ENCODE results near the gene KCNH4.
"Not testable (repeated sequence)": the region's sequence is repeated elsewhere in the genome, so short reads cannot be mapped to it uniquely, and the experiment has no call there.

KCNH4 gene

DNA sequence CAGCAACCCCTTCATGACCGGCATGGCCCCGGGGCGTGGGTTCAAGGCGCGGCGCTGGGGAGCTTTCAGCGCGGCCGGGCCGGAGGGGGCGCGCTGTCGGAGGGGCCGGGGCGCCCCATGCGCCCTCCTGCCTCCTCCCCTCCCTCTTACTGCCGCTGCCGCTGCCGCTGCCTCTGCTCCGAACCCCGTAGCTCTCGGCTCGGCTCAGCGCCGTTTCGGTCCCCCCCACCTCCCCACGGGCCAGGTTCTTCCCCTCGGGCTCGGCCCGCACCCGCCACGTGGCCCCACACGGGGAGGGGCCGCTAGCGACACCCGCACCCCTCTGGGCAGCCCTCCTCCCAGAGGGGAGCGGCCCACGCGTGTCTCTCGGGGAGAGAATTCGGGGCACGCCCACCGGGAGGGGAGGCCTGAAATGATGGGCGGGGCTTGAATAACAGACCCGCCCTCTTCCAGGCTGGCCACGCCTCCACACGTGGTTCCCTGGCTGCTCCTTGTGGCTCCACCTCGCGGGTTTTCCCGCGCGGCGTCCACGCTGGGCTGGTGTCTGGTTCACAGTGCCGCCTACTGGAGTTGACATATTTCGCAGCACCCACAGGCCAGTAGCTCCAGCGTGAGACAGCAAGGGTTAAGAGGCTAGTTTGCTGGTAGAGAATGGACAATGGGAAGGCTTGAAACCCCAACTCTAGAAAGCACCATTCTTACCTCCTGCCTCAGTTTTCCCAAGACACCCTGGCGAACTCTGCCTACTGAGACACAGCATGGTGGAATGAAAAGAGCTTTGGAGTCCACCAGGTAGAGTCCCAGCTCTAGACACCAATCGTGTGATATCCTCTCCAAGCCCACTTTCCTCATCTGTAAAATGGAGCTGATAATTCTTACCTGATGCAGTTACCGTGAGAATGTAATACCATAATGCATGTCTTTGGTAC is at the start of gene KCNH4:
TSS of gene KCNH4 (minus strand) at position 221 of the 929 bp plus-strand sequence. CDS start at position 24, 197 bp downstream.
- in situ Hi-C loops (cut with MboI; ENCODE audit: low pct_unique_long_range_greater_than_20kb, low sequenced_read_pairs): no loop called here
- DNase-seq: peak; percentile 93

DNA sequence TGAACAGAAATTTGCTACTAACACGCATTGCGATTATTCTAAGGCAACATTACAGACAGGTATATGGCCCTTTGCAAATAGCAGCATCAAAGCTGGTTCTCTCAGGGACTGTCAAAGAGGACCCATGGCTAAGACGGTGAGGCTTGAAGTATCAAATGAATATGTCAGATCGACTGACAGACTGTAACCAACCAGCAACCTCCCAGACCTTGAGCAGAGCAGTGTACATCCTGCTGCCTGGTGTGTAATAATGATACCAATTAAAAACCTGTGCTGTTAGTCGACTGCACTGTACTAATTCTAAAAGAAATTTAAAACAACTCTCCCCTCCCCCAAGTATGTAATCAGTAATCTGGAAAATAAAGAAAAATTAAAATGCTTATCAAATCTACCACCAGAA is 49.3 kb upstream of the KCNH4 start:
- in situ Hi-C loops (cut with MboI; ENCODE audit: low pct_unique_long_range_greater_than_20kb, low sequenced_read_pairs): no loop called here
- no peak for DNase-seq

DNA sequence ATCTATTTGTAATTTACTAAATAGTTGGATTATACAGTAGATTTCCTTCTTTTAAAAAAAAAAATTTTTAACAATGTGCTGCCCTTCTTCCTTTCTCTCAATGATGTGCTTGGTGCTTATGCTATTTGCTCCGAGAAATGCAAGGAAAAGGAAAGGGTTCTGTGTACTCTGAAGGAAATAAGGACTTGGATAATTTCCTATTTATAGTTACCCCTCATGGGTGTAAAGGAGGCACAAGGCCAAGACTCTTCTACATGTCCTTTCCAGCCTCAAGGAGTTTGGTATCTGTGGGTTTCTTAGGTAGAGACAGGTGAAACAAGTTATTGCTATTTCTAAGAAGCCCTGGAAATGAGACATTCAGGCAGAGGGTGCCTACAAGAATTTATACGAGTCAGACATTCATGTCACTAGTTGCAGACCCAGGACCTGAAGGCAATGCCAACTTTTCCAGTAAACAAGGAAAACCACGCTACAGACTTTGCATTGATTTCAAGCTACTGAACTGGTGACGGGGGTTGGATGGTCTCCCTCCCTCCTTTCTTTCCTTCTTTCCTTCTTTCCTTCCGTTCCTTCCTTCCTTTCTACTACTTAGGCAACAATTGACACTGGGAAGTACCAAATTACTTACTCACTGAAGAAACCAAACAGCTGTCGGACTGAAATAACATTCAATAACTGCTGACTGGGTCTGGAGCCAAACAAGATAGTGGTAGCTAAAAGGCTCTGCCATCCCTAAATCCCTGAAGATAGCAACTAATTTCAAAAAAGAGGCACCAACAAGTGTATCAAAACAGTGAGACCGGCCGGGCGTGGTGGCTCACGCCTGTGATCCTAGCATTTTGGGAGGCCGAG is 47.1 kb upstream of the KCNH4 start:
- in situ Hi-C loops (cut with MboI; ENCODE audit: low pct_unique_long_range_greater_than_20kb, low sequenced_read_pairs): no loop called here
- no peak for DNase-seq

DNA sequence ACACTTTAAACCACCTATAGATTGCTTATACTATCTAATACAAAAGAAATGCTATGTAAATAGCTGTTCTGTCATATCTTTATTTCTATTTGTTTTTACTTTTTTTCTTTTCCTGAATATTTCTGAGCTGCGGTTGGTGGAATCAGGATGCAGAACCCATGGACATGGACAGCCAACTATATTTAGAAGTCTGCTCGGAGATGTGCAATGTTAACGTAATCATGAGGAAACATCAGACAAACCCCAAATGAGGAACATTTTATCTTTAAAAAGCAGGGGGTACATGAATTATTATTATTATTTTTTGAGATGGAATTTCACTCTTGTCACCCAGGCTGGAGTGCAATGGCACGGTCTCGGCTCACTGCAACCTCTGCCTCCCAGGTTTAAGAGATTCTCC is 44.7 kb upstream of the KCNH4 start:
- in situ Hi-C loops (cut with MboI; ENCODE audit: low pct_unique_long_range_greater_than_20kb, low sequenced_read_pairs): no loop called here
- DNase-seq: no peak

DNA sequence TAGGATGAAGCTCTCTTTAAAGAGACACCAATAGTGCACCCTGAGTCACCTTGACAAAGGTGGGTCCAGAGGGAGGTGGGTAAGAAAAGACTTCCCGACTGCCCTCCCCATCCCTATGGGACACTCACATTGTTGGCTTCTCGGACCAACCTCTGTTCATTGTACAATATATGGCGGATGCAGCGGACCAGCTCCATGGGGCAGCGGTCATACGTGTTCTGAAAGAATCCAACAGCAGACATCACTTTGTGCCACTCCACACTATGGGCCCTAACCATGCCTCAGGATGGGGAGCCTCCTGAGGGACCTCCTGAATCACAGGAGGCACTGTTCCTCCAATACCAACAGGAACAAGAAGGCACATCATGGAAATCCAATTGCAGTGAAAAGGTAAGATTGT is 43.7 kb upstream of the KCNH4 start:
- in situ Hi-C loops (cut with MboI; ENCODE audit: low pct_unique_long_range_greater_than_20kb, low sequenced_read_pairs): no loop called here
- DNase-seq: no peak

DNA sequence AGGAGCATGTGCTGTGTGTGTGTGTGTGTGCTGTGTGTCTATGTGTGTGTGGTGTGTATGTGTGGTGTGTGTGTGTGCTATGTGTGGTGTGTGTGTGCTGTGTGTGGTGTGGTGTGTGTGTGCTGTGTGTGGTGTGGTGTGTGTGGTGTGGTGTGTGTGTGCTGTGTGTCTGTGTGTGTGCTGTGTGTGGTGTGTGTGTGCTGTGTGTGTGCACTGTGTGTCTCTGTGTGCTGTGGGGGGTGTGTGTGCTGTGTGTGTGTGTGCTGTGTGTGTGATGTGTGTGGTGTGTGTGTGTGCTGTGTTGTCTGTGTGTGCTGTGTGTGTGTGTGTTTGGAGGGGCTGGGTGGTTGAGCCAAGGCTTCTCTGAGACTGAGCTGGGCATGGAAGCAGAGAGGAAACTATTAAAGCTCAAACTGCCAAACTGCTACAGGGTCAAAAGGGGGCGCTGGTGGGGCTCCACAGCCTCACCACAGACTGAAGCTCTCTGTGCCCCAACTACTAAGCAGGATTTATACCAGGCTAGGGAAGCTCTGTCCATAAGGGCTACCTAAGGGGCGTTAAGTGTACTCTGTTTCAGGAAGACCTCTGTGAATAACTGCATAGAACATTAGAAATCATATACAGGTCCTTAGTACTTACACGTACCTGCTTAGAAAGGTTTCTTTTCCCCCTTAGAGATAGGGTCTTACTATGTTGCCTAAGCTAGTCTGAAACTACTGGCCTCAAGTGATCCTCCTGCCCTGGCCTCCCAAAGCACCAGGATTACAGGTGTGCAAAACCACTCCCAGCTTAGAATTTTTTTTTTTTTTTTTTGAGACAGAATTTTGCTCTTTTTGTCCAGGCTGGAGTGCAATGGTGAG is 41.2 kb upstream of the KCNH4 start:
- DNase-seq: peak; percentile 81
- in situ Hi-C loops (cut with MboI; ENCODE audit: low pct_unique_long_range_greater_than_20kb, low sequenced_read_pairs): no loop called here

DNA sequence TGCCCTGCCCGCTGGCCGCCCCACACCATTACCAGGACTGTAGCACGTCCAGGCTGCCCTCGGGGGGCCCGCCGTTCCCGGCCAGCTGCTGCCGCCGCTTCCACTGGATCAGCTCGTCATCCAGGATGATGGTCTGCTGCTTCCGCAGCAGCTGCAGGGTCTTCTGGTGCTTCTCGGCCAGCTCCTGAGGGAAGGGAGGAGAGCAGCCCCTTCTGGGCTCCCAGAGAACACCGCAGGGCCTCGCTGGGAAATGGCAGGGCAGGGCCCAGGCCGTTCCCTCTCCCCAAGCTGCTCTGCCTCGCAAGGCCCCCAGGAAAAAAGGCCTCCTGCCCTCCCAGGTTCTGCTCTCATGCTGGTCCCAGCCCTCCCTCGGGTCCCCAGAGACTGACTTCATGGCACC is 38.3 kb upstream of the KCNH4 start:
- in situ Hi-C loops (cut with MboI; ENCODE audit: low pct_unique_long_range_greater_than_20kb, low sequenced_read_pairs); DNase-seq: not testable (repeated sequence)

DNA sequence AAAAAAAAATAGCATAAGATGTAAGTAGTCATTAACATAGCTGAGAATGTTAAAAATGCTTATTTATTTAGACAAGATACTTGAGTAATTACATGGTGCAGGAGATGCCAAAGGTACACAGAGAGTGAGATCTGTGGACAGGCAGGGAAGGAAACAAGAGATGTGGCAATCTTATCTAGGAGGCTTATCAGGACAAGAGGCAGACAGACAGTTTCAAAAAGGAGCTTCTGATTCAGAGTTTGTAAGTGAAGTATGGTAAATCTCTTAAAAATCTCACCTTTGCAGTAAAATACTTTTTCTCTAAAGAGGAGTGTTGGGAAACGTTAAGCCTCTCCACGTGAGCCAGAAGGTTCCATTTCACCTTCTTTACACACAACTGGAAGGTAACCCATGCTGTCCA is 33.2 kb upstream of the KCNH4 start:
- in situ Hi-C loops (cut with MboI; ENCODE audit: low pct_unique_long_range_greater_than_20kb, low sequenced_read_pairs): no loop called here
- no peak for DNase-seq

DNA sequence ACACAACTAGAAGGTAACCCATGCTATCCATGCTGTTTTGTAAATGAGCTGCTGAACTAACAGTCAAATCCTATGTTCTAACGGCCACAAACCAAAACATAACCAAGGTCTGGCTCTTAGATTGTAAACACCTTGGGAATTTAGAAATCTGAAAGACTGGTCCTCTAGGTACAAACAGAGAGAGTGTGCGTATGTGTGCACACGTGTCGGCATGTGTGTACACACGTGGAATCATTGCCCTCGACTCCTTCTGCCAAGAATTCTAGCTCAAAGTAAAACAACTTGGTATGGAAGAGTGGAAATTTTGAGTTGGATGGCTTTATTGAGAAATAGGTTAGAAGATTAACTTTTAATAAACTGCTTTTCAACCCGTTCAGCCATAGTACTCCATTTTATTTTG is 31.4 kb upstream of the KCNH4 start:
- in situ Hi-C loops (cut with MboI; ENCODE audit: low pct_unique_long_range_greater_than_20kb, low sequenced_read_pairs): no loop called here
- no peak for DNase-seq

DNA sequence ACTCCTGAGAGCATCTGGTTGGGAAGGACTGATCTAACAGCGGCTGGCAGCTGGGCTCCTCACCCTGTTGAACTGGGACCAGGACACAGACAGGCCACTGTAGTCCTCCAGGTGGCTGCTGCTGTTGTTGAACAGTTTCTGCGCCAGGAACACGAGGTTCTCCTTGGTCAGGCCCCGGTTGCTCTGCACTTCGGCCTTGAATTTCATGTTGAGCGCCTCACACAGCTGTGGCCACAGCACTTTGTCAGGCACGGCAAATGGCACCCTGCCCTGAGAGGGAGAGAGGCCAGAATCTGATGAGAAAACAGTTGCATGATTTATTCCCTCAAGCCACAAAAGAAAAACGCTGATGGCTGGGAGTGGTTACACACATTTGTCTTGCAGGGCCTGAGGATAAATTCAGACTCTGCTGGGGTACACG is 31.0 kb upstream of the KCNH4 start:
- in situ Hi-C loops (cut with MboI; ENCODE audit: low pct_unique_long_range_greater_than_20kb, low sequenced_read_pairs); DNase-seq: not testable (repeated sequence)

DNA sequence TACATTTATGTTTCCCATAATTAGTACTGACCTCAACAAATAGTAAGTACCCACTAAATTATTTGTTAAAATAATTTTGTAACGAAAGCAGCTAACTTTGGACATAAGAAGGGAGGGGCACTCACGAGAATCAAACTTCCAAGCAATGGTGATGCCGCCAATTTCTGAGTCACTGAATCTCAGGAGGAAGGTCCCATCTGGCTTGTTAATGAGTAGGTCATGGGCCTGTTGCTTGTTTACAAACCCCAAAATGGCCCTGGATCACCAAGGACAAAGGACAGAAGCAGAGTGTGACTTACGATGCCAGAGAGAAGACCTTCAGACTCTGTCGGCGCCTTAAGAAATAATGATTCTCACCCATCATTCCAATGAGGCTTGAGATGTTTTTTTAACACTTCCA is 29.1 kb upstream of the KCNH4 start:
- no peak for DNase-seq
- in situ Hi-C loops (cut with MboI; ENCODE audit: low pct_unique_long_range_greater_than_20kb, low sequenced_read_pairs): no loop called here

DNA sequence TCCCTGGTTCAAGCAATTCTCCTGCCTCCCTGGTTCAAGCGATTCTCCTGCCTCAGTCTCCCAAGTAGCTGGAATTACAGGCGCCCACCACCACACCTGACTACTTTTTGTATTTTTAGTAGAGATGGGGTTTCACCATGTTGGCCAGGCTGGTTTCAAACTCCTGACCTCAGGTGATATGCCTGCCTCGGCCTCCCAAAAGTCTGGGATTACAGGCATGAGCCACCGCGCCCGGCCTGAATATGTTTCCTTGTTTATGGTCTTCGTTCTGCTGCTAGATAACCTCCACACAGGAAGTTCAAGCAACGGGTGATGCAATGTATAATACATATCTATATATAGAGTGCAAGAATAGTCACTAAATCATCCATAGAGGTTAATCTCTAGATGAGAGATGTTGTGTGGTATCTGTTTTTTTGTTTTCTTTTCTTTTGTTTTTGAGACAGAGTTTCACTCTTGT is 25.2 kb upstream of the KCNH4 start:
- DNase-seq; in situ Hi-C loops (cut with MboI; ENCODE audit: low pct_unique_long_range_greater_than_20kb, low sequenced_read_pairs): not testable (repeated sequence)

DNA sequence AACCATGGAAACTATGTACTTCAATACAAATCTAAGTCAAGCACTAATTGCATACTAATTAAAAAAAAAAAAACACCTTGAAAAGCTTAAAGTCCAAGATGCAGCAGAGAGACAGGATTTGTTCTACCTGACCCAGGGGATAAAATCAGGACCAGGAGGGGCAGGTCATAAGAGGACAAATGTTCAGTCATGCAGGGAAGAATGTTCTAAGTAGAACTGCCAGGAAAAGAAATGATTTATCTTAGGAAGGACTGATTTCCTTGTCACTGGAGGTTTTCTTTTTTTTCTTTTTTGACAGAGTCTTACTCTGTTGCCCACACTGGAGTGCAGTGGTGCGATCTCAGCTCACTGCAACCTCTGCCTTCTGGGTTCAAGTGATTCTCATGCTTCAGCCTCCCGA is 22.4 kb upstream of the KCNH4 start:
- in situ Hi-C loops (cut with MboI; ENCODE audit: low pct_unique_long_range_greater_than_20kb, low sequenced_read_pairs): no loop called here
- DNase-seq: no peak

DNA sequence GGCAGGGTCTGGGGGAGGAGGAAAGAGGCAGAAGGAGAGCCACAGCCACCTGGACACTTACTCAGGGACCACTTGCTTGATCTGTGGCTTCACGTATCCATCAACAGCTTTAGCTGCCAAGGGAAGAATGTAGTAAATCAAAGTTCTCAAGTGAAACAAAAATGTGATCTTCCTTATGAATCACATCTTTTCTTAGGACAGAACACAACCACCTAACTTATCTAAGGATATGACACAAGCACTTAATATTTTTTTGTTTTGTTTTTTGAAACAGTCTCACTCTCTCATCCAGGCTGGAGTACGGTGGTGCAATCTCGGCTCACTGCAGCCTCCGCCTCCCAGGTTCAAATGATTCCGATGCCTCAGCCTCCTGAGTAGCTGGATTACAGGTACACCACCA is 21.8 kb upstream of the KCNH4 start:
- in situ Hi-C loops (cut with MboI; ENCODE audit: low pct_unique_long_range_greater_than_20kb, low sequenced_read_pairs): no loop called here
- no peak for DNase-seq

DNA sequence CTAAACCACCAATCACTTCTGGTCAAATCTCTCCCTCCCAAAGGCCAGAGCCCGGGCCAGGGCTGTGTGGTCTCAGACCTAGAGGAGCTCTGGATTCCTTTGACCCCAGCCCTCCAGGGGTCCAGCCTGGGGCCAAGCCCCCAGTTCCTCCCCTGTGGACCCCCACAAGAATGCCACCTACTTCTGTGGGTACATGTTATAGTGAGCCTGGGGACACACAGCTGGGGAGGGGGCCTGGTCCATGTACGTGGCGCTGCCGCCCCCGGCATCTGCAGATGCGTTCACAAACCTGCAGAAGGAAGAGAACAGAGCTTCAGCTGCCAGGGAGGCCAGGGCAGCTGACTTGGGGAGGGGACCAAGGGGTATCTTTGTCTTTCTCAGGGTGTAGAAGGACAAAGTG is 21.2 kb upstream of the KCNH4 start:
- in situ Hi-C loops (cut with MboI; ENCODE audit: low pct_unique_long_range_greater_than_20kb, low sequenced_read_pairs): no loop called here
- DNase-seq: no peak

DNA sequence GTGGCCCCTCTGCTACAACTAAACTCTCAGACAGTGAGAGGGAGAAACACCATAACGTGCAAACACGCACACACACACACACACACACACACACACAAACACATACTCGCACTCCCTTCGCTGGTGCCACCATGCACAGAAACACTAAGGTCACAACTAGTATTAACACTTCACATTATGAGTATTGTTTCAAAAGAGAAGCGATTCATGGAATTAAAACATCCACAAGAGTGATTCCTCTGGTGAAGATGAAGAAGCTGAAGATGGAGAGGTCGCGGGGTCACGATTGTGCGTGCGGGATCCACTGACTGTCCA is 20.5 kb upstream of the KCNH4 start:
- in situ Hi-C loops (cut with MboI; ENCODE audit: low pct_unique_long_range_greater_than_20kb, low sequenced_read_pairs): no loop called here

DNA sequence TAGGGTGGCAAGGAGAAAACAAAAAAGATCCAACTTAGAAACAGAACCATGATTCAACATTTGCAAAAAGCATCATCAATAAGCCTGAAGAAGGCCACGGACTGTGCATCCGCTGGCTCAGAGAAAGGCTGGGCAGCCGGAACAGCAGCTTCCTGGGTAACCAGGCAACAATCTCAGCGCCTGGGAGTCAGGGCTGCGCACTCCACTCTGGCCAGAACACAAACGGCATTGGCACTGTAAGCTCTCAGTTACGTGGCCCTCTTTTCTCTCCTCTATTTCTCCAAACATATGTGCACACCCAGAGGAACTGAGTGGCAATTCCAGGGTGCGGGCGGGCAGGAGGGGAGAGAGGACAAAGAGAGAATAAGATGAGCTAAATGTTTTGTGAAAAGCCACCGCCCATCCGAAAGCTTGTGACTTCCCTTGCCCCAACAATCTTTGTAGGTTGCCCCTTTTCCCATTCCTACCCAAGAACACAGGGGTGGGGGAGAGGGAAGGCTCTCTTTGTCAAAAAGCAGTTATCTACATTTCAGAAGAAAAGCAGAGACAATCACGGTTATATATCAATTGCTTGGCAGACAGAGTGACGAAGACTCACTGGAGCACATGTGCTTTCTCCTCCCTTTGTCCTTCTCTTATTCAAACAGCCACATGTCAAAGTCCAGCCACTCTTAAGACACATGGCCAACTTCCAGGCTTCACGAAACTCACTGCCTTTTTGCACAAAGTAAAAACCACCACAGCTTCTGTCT is 19.9 kb upstream of the KCNH4 start:
- in situ Hi-C loops (cut with MboI; ENCODE audit: low pct_unique_long_range_greater_than_20kb, low sequenced_read_pairs): no loop called here
- DNase-seq: no peak

More for the DNA sequence above, 20.5 kb upstream of the KCNH4 start:
- no peak for DNase-seq

DNA sequence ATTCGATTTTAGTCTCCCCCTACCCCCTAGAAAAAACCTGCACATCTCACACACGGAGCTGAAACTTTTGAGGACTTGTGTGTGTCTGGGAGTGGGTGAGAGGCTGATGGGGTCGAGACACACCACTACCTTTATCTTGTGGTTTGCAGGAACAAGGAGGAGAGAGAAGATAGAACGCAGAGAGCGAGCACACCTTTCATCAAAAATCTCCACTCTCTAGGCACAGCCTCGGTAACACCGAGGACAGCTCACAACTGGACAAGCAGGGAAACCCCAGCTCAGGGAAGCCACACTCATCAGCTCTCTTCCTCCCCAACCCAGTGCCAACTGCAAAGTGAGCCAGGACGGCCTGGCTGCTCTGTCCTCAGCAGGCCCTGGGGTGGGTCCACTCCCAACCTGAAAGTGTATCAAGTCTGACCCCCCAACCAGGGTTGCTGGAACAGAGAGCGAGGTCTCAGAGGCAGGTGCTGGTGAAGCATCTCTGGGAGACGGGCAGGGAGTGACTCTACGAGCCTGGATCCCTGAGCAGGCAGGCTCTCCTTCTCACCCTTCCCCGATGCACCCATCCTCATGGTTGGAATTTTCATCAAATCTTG is 18.6 kb upstream of the KCNH4 start:
- DNase-seq: no peak
- in situ Hi-C loops (cut with MboI; ENCODE audit: low pct_unique_long_range_greater_than_20kb, low sequenced_read_pairs): no loop called here

Data from KBM-7 (cell line).